SJCRH30 (cell line): ENCODE results near the gene MRPL34. TPM values are rescaled to one million over a fixed set of nuclear protein-coding genes. Genes with fewer than 3 reads are reported as not detected.
A peak's percentile ranks its signal among the peaks of the same experiment; 100 is the strongest.

Experiments
- DNase-seq, 2 experiments: peaks; one replicate each; pipeline ENCODE4 v3.0.0-alpha.2; 2015 to 2020
- H3K27ac ChIP-seq: fragments of 250-450 bp; sonication (Bioruptor Pico); 2 replicates; pipeline ENCODE4 v1.5.1; 2020; ENCODE audit warnings: mild to moderate bottlenecking, moderate library complexity
- H3K27me3 ChIP-seq: fragments of 250-450 bp; sonication (Bioruptor Pico); 2 replicates; pipeline ENCODE4 v1.5.1; 2020; ENCODE audit warnings: mild to moderate bottlenecking, moderate library complexity
- H3K36me3 ChIP-seq: fragments of 250-450 bp; sonication (Bioruptor Pico); 2 replicates; pipeline ENCODE4 v1.5.1; 2020; ENCODE audit warnings: mild to moderate bottlenecking, moderate library complexity
- H3K4me1 ChIP-seq: fragments of 250-450 bp; sonication (Bioruptor Pico); 2 replicates; pipeline ENCODE4 v1.5.1; 2020; ENCODE audit warnings: mild to moderate bottlenecking, moderate library complexity
- H3K4me3 ChIP-seq: fragments of 250-450 bp; sonication (Bioruptor Pico); 2 replicates; pipeline ENCODE4 v1.5.1; 2020; ENCODE audit warnings: mild to moderate bottlenecking, moderate library complexity
- H3K9me3 ChIP-seq: fragments of 250-450 bp; sonication (Bioruptor Pico); replicated peaks from 2 replicates; pipeline ENCODE4 v1.5.1; 2020; ENCODE audit warnings: mild to moderate bottlenecking, moderate library complexity
- total RNA-seq: library from RNA; depleted of rRNA; stranded (reverse); fragments of >200 nt; shearing (Covaris generic); gene quantifications from 2 replicates; pipeline ENCODE4 v1.2.3, GENCODE V29; 2014; rRNA removed

The MRPL34 gene
- total RNA-seq, 1 experiment from 2014 or later = 68.5 TPM

DNA sequence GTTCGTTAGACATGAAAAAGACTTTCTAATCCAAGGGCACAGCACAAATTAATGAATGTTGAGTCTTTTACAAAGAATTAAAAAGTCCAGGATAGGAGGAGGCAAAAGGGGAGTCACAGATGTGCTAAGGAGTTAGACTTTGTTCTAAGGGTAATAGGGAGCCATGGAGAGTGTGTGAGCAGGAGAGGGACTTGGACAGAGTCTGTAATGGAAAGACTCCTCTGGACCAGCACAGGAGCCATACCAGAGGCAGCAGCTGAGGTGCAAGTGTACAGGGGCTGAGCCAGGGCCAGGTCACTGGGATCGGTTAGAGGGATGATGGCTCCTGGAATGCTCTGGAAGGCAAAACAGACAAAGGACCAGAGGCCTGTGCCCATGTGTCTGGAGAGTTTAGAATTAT lies 42.2 kb downstream of the MRPL34 start:
- H3K27me3 ChIP-seq = peaks cover 3% of the 10 kb centered on the region
- no peaks in the 10 kb centered on the region for H3K9me3 ChIP-seq
- H3K4me3 ChIP-seq = no peak overlapping the region
- peaks cover 18% of the 10 kb centered on the region for H3K4me1 ChIP-seq
- peaks cover 3% of the 10 kb centered on the region; the same call in 1 of the 2 replicates for H3K36me3 ChIP-seq
- no peak for DNase-seq
- no peak overlapping the region for H3K27ac ChIP-seq

- peaks cover 9% of the 10 kb centered on the region for H3K27me3 ChIP-seq
- H3K4me1 ChIP-seq = peaks cover 18% of the 10 kb centered on the region
- H3K4me3 ChIP-seq = peak overlapping the region; percentile 11
- peak; percentile 89 to 93 for DNase-seq
- H3K27ac ChIP-seq = no peak overlapping the region
- no peaks in the 10 kb centered on the region; the same call in 1 of the 2 replicates for H3K36me3 ChIP-seq
- H3K9me3 ChIP-seq = no peaks in the 10 kb centered on the region
Measured at GRCh38 chr19:17348700-17349099, 43.0 kb downstream of the MRPL34 start.

DNA sequence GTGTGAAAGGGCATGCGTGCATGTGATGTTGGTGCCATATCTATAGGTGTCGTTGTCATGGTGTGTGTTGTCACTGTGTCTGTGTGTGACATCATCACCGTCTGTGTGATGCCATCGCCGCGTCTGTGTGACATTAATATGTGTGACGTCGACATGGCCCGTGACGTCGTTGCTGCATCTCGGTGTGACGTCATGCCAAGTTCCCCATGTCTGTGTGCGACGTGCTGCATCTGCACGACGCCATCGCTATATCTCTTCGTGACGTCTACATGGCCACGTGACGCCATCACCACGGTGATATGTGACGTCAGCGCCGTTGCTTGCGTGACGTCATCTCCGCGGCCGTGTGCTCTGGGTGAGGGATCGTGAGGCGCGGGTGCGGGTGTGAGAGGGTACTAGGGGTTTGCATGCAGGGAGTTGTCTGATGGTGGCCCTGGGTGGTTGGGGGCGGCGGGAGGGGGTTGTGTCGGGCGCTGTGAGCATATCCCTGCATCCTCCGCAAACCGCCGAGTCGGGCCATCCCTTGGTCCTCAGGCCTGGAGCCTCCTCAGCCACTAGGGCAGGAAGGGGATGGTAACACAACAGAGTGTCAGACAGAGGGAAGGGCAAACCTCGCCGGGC lies 46.3 kb downstream of the MRPL34 start:
- no peak overlapping the region for H3K4me3 ChIP-seq
- no peak for DNase-seq

DNA sequence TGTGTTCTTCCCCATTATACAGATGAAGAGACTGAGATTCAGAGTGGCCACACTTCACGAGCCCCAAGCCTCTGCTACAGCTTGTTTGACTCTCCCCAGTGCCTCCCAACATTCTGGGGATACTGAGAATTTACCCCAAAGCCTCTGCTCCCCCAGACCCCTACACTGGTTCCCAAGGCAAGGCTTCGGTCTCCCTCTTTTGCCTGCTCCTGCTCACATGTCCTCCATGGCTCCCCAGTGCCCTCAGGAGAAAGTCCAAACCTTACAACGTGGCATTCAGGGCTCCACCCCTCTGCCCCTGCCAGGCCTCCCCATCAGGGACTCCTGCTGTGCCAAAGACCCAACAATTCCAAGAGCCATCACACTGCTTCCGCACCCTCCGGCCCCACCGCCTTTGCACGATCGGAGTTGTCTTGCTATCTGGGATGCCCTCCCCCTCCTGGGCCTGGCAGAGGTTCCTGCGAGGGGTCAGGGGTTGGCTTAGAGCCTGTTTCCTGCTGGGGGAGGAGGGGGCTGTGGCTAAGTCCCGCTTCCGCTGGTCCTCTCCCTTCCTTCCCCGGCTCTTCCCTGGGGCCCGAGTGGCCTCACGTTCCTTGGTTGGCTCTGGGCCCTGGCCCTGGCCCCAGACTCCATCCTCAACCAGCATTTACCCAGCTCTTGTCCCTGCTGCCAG lies 47.1 kb downstream of the MRPL34 start:
- Histone ChIP-seq H3K4me1 (peaks cover 10% of the 10 kb centered on the region; the same call in 1 of the 2 replicates), H3K36me3 (no peaks in the 10 kb centered on the region), H3K27me3 (peaks cover 22% of the 10 kb centered on the region), H3K9me3 (no peaks in the 10 kb centered on the region), H3K27ac (no peak overlapping the region), H3K4me3 (no peak overlapping the region)
- DNase-seq = no peak

More for the DNA sequence above, 46.3 kb downstream of the MRPL34 start:
- H3K27me3 ChIP-seq = peaks cover 19% of the 10 kb centered on the region
- no peak overlapping the region for H3K27ac ChIP-seq
- no peaks in the 10 kb centered on the region for H3K9me3 ChIP-seq
- H3K4me1 ChIP-seq = peaks cover 18% of the 10 kb centered on the region
- H3K36me3 ChIP-seq = no peaks in the 10 kb centered on the region

DNA sequence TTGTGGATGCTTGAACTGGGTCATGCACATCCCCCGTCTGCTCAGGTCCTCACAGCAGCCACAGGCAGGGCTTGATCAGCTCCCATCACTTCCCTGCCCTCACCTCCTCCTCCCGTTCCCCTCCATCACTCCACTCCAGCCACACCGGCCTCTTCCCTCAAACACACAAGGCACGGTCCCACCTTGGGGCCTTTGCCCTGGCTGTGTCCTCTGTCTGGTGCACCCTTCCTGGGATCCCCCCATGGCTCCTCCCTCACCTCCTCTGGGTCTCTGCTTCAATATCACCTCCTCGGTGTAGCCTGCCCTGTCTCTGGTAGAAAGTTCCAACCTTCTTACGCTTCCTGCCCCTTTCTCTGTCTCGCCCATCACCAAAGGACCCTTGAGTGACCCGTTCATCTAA lies 47.7 kb downstream of the MRPL34 start:
- H3K4me3 ChIP-seq = no peak overlapping the region
- H3K9me3 ChIP-seq = no peaks in the 10 kb centered on the region
- peaks cover 23% of the 10 kb centered on the region for H3K27me3 ChIP-seq
- peaks cover 8% of the 10 kb centered on the region; the same call in 1 of the 2 replicates for H3K4me1 ChIP-seq
- DNase-seq = no peak
- no peak overlapping the region for H3K27ac ChIP-seq
- H3K36me3 ChIP-seq = no peaks in the 10 kb centered on the region

Other genes with a start within 250 kb of the MRPL34 start
- gene HAUS8, start 230.4 kb upstream of the MRPL34 start, total RNA-seq = 22.9 and 23.9 TPM in 2 replicates
- 47.7 and 48.4 TPM in 2 replicates for gene MYO9B, start 230.1 kb upstream of the MRPL34 start, total RNA-seq
- 9.9 and 11.0 TPM in 2 replicates for gene USE1, start 90.5 kb upstream of the MRPL34 start, total RNA-seq
- 5.1 and 5.3 TPM in 2 replicates for gene OCEL1, start 79.6 kb upstream of the MRPL34 start, total RNA-seq
- 41.0 and 42.0 TPM in 2 replicates for gene NR2F6, start 60.0 kb upstream of the MRPL34 start, total RNA-seq
- gene USHBP1, start 41.1 kb upstream of the MRPL34 start, total RNA-seq = 0.04 TPM in 1 of 2 replicates, not detected in the other
- gene BABAM1, start 38.4 kb upstream of the MRPL34 start, total RNA-seq = 96.0 and 98.5 TPM in 2 replicates
- gene ANKLE1, start 24.0 kb upstream of the MRPL34 start, total RNA-seq = 0.49 and 0.66 TPM in 2 replicates
- gene ABHD8, start 2.4 kb upstream of the MRPL34 start, total RNA-seq = 26.4 and 27.2 TPM in 2 replicates
- gene DDA1, start 3.7 kb downstream of the MRPL34 start, total RNA-seq = 34.2 and 37.5 TPM in 2 replicates
- 2.7 and 3.0 TPM in 2 replicates for gene ANO8, start 29.0 kb downstream of the MRPL34 start, total RNA-seq
- 27.6 and 31.2 TPM in 2 replicates for gene GTPBP3, start 31.7 kb downstream of the MRPL34 start, total RNA-seq
- not detected in 2 replicates for gene PLVAP, start 71.5 kb downstream of the MRPL34 start, total RNA-seq
- gene CCDC194, start 88.3 kb downstream of the MRPL34 start, total RNA-seq = not detected in 2 replicates
- 19.9 and 20.6 TPM in 2 replicates for gene BST2, start 99.8 kb downstream of the MRPL34 start, total RNA-seq
- 34.4 and 41.2 TPM in 2 replicates for gene MVB12A, start 114.2 kb downstream of the MRPL34 start, total RNA-seq
- gene TMEM221, start 142.8 kb downstream of the MRPL34 start, total RNA-seq = 0.10 TPM in 1 of 2 replicates, not detected in the other
- not detected in 2 replicates for gene NXNL1, start 155.1 kb downstream of the MRPL34 start, total RNA-seq
- 5.9 and 7.4 TPM in 2 replicates for gene SLC27A1, start 164.7 kb downstream of the MRPL34 start, total RNA-seq
- gene PGLS, start 205.8 kb downstream of the MRPL34 start, total RNA-seq = 32.9 and 33.3 TPM in 2 replicates
- 115 and 117 TPM in 2 replicates for gene COLGALT1, start 249.8 kb downstream of the MRPL34 start, total RNA-seq